Bronchial epithelial cell (primary cell): Measurements from ENCODE around the gene SETD7. TPM values are rescaled to one million over a fixed set of nuclear protein-coding genes. Genes with fewer than 3 reads are reported as not detected.
A peak's percentile ranks its signal among the peaks of the same experiment; 100 is the strongest.

Source experiments
- DNase-seq: peaks from one replicate; pipeline ENCODE4 v3.0.0-alpha.2; 2010; ENCODE audit warnings: low read depth
- FAIRE-seq: peaks from 2 replicates; lab custom pipeline; 2011; peaks lifted over from hg19 to GRCh38; lab: Jason Lieb, UNC
- H3K27me3 ChIP-seq: 2 replicates; pipeline ENCODE4 v1.5.1; 2011; ENCODE audit warnings: low read length; ENCODE audit not compliant: control insufficient read depth, insufficient read depth
- H3K36me3 ChIP-seq: 2 replicates; pipeline ENCODE4 v1.5.1; 2011; ENCODE audit warnings: low read length; ENCODE audit not compliant: control insufficient read depth, insufficient read depth
- H3K4me3 ChIP-seq: 2 replicates; pipeline ENCODE4 v1.5.1; 2011; ENCODE audit warnings: mild to moderate bottlenecking, low read depth, low read length, control low read depth
- total RNA-seq: library from RNA; depleted of rRNA; stranded (reverse); fragments of >200 nt; gene quantifications from 2 replicates; pipeline ENCODE4 v1.2.1, GENCODE V29; 2014
- TF ChIP-seq, protein P1 (sequence below): IDR thresholded peaks from 2 replicates; pipeline ENCODE4 v1.5.1; 2011; ENCODE audit warnings: mild to moderate bottlenecking, moderate library complexity, low read length, control low read depth, inconsistent platforms; ENCODE audit not compliant: insufficient read depth, severe bottlenecking

Gene SETD7
- total RNA-seq, 1 donor from 2014 or later = 45.0 TPM

DNA sequence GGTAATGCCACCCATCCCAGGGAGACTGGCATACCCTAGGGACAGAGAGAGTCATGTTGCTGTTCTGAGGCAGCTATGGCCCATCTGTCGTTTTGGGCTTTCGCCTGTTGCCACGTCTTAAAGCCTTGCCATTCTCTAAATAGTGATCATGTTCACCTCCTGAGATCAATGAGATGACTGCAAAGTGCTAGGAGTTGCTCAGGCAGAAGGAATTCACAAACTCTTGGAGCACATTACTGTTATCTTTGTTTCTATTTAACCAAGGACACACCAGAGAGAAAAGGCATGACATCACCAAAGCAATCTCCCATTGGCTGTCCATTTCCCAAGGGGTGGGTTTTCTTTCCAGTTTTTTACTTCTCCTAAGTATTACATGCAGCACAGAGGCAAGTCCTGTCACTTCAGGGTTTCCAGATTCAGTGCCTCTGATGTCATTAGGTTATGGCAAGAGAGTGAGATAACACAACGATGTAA, 37.1 kb upstream of the SETD7 start:
- DNase-seq = peak; percentile 61
- Histone ChIP-seq H3K4me3 (no peak overlapping the region), H3K27me3 (no peaks in the 10 kb centered on the region), H3K36me3 (no peaks in the 10 kb centered on the region)
- no peak for FAIRE-seq
- TF ChIP-seq, protein P1, sequence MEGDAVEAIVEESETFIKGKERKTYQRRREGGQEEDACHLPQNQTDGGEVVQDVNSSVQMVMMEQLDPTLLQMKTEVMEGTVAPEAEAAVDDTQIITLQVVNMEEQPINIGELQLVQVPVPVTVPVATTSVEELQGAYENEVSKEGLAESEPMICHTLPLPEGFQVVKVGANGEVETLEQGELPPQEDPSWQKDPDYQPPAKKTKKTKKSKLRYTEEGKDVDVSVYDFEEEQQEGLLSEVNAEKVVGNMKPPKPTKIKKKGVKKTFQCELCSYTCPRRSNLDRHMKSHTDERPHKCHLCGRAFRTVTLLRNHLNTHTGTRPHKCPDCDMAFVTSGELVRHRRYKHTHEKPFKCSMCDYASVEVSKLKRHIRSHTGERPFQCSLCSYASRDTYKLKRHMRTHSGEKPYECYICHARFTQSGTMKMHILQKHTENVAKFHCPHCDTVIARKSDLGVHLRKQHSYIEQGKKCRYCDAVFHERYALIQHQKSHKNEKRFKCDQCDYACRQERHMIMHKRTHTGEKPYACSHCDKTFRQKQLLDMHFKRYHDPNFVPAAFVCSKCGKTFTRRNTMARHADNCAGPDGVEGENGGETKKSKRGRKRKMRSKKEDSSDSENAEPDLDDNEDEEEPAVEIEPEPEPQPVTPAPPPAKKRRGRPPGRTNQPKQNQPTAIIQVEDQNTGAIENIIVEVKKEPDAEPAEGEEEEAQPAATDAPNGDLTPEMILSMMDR = no peak

DNA sequence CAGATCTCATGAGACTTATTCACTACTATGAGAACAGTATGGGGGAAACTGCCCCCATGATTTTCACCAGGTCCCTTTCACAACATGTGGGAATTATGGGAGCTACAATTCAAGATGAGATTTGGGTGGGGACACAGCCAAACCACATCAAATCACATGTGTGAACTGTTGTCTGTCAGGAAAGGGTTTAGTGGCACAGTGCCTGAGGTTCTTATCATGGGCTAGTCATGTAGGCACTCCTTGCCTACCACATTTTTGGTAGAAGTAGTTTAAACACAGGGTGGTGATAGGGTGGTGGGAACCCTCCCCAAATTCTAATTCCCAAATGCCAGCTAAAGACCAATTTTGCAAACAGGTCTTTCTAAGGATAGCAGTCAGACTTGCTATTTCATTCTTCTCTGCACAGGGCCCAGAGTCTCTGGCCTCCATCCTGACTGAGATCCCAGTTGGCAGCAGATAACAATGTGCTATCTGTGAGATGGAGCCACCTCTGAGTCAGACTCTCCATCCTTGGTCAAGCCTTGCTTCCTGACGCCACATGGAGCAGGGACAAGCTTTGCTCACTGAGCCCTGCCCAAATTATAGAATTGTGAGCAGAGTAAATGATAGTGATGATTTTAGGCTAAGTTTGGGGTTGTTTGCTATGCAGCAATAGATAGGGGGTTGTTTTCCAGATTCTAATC, 33.5 kb upstream of the SETD7 start:
- FAIRE-seq (no peak), DNase-seq (no peak)
- Histone ChIP-seq H3K36me3 (no peaks in the 10 kb centered on the region), H3K27me3 (no peaks in the 10 kb centered on the region), H3K4me3 (no peak overlapping the region)
- TF ChIP-seq, protein P1 = no peak

DNA sequence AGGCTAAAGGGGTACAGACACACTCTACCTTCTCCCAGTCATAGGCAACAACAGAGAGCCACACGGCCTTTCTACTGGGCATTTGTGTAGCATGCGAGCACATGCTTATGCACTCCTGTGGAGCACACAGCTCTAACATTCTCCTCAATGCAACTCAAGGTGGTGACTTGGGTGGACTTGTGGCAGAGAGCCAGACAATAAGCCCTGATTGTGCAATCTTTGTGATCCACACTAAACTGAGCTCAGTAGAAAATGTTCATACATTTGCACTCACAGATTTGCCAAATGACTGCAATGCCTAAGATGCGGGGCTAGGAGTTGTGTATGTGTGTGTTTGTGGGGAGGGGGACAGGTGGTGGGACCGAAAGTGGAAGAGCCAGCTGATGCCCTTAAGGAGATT, 31.4 kb upstream of the SETD7 start:
- TF ChIP-seq, protein P1 = no peak
- FAIRE-seq (no peak), DNase-seq (peak; percentile 23)
- Histone ChIP-seq H3K27me3 (no peaks in the 10 kb centered on the region), H3K36me3 (no peaks in the 10 kb centered on the region), H3K4me3 (no peak overlapping the region)

DNA sequence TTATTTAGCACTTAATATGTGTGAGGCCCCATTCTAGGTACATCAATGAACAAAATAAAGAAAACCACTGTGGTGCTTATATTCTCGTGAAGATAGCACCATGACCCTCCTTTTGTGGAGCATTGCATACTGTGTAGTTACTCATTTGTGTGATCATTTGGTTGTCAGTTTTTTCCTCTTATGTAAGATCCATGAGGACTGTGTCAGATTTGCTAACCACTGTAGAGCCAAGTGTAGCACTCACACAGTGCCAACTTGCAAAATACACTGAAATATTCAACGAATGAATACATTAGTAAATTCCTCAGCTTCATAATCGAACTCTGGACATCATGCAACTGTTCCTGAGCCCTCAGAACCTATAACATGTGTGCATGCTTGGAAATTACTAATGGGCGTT, 29.5 kb upstream of the SETD7 start:
- Histone ChIP-seq H3K27me3 (no peaks in the 10 kb centered on the region), H3K36me3 (no peaks in the 10 kb centered on the region), H3K4me3 (no peak overlapping the region)
- TF ChIP-seq, protein P1 = no peak
- FAIRE-seq (no peak), DNase-seq (no peak)

DNA sequence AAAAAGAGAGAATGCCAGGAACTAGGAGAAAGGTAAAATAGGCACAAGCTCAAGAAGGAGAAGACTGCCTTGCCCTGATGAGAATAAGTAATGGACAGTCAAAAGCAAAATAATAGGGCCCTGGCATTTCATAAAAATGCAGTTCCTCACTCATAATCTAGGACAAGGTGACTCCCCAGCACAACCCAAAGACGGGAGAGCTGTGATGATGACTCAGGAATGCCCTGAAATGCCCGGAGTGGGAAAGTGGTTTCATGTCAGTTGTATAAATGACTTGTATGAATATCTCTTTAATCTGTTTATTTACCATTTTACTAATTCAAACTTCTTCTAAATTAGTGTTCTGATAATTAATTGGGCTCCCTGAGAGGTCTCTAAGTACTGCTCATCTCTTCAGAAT, 28.8 kb upstream of the SETD7 start:
- TF ChIP-seq, protein P1 = no peak
- H3K4me3 ChIP-seq = no peak overlapping the region
- no peaks in the 10 kb centered on the region for H3K36me3 ChIP-seq
- no peak for FAIRE-seq
- DNase-seq = peak; percentile 37
- no peaks in the 10 kb centered on the region for H3K27me3 ChIP-seq

DNA sequence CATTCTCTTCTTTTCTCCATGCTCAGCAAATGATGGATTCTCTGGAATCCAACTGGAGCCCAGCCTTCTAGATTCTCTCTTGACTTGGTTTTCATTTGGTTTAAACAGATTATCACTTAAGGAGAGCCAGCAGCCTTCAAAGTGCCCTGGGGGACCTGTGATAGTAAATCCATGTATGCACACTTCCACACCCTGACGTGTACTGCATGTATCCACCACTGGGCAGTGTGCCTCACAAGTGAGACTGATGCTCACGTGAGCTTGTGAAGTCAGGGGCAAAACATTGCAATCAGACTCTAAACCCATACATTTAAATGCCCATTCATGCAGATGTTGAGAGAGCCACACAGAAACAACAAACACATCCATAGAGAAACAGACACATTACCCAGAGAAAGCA, 28.0 kb upstream of the SETD7 start:
- H3K27me3 ChIP-seq = no peaks in the 10 kb centered on the region
- no peak overlapping the region for H3K4me3 ChIP-seq
- DNase-seq (no peak), FAIRE-seq (no peak)
- TF ChIP-seq, protein P1 = no peak
- no peaks in the 10 kb centered on the region for H3K36me3 ChIP-seq
